Gastroesophageal sphincter (tissue), 3 donors: Measurements from ENCODE around the gene LY6G6D.

Source experiments
- EP300 ChIP-seq: sonication (generic); formaldehyde crosslinking; IDR thresholded peaks from one replicate; pipeline ENCODE4 v1.6.1; 2017; ENCODE audit warnings: antibody characterized with exemption, mild to moderate bottlenecking
- POLR2AphosphoS5 ChIP-seq: sonication (generic); formaldehyde crosslinking; IDR thresholded peaks from one replicate; pipeline ENCODE4 v1.6.1; 2017; ENCODE audit warnings: antibody characterized with exemption
- TF ChIP-seq, protein P1 (sequence below), 4 experiments: fragments of 200-600 bp in 2 of 4; fragments of 450-650 bp in 2 of 4; sonication (generic) in 1 of 4; IDR thresholded peaks; one replicate each; pipeline ENCODE4 v1.5.1; 2017 to 2019; ENCODE audit warnings: antibody characterized with exemption in 4 of 4, mild to moderate bottlenecking in 2 of 4, moderate library complexity in 2 of 4

- no peak for TF ChIP-seq POLR2AphosphoS5
- TF ChIP-seq, protein P1, sequence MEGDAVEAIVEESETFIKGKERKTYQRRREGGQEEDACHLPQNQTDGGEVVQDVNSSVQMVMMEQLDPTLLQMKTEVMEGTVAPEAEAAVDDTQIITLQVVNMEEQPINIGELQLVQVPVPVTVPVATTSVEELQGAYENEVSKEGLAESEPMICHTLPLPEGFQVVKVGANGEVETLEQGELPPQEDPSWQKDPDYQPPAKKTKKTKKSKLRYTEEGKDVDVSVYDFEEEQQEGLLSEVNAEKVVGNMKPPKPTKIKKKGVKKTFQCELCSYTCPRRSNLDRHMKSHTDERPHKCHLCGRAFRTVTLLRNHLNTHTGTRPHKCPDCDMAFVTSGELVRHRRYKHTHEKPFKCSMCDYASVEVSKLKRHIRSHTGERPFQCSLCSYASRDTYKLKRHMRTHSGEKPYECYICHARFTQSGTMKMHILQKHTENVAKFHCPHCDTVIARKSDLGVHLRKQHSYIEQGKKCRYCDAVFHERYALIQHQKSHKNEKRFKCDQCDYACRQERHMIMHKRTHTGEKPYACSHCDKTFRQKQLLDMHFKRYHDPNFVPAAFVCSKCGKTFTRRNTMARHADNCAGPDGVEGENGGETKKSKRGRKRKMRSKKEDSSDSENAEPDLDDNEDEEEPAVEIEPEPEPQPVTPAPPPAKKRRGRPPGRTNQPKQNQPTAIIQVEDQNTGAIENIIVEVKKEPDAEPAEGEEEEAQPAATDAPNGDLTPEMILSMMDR (IDR thresholded peaks at IDR 0.05), result no peak
- no peak for TF ChIP-seq EP300
Observed at GRCh38 chr6:31691078-31691463, 24.1 kb upstream of the LY6G6D start.
